Activated naive CD4-positive, alpha-beta T cell treated with anti-CD3 and anti-CD28 coated beads for 36 hours (primary cell): ENCODE measurements around the gene PCGF1. TPM values are rescaled to one million over a fixed set of nuclear protein-coding genes. Genes with fewer than 3 reads are reported as not detected.

Experiments
- CTCF ChIA-PET: fragments of 350-600 bp; sonication (Branson Sonifier 250); formaldehyde crosslinking; loops from one replicate; lab custom pipeline; 2021; ENCODE audit warnings: antibody characterized with exemption; lab: Charles Lee
- DNase-seq: peaks from one replicate; pipeline ENCODE4 v3.0.0-alpha.2; 2020
- H3K27ac Mint-ChIP-seq: one replicate; pipeline ENCODE4 v1.8.0; 2021; ENCODE audit warnings: mild to moderate bottlenecking, mixed read lengths
- H3K27me3 Mint-ChIP-seq: one replicate; pipeline ENCODE4 v1.8.0; 2021; ENCODE audit warnings: low read depth, mixed read lengths
- H3K36me3 Mint-ChIP-seq: one replicate; pipeline ENCODE4 v1.8.0; 2021; ENCODE audit warnings: low read depth, mixed read lengths
- H3K4me1 Mint-ChIP-seq: one replicate; pipeline ENCODE4 v1.8.0; 2021; ENCODE audit warnings: low read depth, mixed read lengths
- H3K4me3 Mint-ChIP-seq: one replicate; pipeline ENCODE4 v1.8.0; 2021; ENCODE audit warnings: mild to moderate bottlenecking, moderate library complexity, mixed read lengths
- H3K9me3 Mint-ChIP-seq: one replicate; pipeline ENCODE4 v1.8.0; 2021; ENCODE audit warnings: mixed read lengths
- intact Hi-C: fragments of 100-400 bp; cut with micrococcal nuclease; formaldehyde crosslinking; loops from one replicate; pipeline ENCODE4 v1.15.1; 2023
- total RNA-seq, 2 experiments: library from RNA; stranded (reverse); gene quantifications; one replicate each; pipeline ENCODE4 v1.2.3, GENCODE V29; 2021

Gene PCGF1
- total RNA-seq, 2 experiments from 2014 or later: 21.1 to 24.4 TPM

DNA sequence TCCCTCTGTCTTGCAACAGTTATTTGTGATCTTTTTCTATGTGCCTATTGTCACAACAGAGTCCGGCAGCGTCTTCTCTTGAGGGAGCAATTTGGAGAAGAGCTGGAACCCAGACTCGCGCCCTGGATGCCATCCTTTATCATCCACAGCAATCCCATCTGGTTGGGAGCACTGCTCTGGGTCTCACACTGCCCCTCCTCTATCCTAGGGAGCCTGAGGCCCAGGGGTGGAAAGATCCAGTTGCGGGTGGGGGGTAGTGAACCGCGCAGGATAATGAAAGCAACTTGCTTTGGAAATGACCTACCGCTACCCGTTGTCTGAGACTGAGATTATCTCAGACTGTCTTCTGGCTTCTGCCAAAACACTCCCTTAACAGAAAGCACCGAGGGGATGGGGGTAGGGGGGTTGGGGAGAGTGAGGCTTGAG, 48.5 kb downstream of the PCGF1 start:
- intact Hi-C loops: loop anchor here (1.0 to 10.0 kb wide), 14 partner anchors 13 to 1344 kb away; partner anchors contain the start of genes AUP1, CCT7, DGUOK and DOK1
- DNase-seq: no peak
- Mint-ChIP-seq H3K36me3 (peaks cover 9% of the 10 kb centered on the region), H3K27ac (peak overlapping the region; percentile 99), H3K4me3 (peak overlapping the region; percentile 92), H3K9me3 (no peaks in the 10 kb centered on the region), H3K27me3 (no peaks in the 10 kb centered on the region), H3K4me1 (peaks cover 46% of the 10 kb centered on the region)
- CTCF ChIA-PET: interaction anchor here (0.6 to 1.9 kb wide), 6 partner anchors 8 to 129 kb away, joined by 3 to 5 read pairs (median 3); no protein-coding TSS in a partner anchor

GRCh38 chr2:74458132-74458937, 49.2 kb downstream of the PCGF1 start, which contains the start of gene WBP1:
Gene WBP1 (plus strand): TSS chr2:74458438. CDS start chr2:74458603, 165 bp downstream.
- H3K36me3 Mint-ChIP-seq: peaks cover 9% of the 10 kb centered on the region
- peak within 1 kb of the TSS; percentile 99 for H3K27ac Mint-ChIP-seq
- CTCF ChIA-PET: interaction anchor here (0.6 to 1.9 kb wide), 8 partner anchors 8 to 1279 kb away, joined by 3 to 5 read pairs (median 3); partner anchors contain the start of genes CCDC142 and TTC31
- H3K4me1 Mint-ChIP-seq: peaks cover 43% of the 10 kb centered on the region
- intact Hi-C loops: loop anchor here (1.0 to 10.0 kb wide), 14 partner anchors 14 to 1344 kb away; partner anchors contain the start of genes AUP1, CCT7, DGUOK and DOK1
- peak within 1 kb of the TSS; percentile 92 for H3K4me3 Mint-ChIP-seq
- no peaks in the 10 kb centered on the region for H3K27me3 Mint-ChIP-seq
- H3K9me3 Mint-ChIP-seq: no peaks in the 10 kb centered on the region
- DNase-seq: peak; percentile 100

DNA sequence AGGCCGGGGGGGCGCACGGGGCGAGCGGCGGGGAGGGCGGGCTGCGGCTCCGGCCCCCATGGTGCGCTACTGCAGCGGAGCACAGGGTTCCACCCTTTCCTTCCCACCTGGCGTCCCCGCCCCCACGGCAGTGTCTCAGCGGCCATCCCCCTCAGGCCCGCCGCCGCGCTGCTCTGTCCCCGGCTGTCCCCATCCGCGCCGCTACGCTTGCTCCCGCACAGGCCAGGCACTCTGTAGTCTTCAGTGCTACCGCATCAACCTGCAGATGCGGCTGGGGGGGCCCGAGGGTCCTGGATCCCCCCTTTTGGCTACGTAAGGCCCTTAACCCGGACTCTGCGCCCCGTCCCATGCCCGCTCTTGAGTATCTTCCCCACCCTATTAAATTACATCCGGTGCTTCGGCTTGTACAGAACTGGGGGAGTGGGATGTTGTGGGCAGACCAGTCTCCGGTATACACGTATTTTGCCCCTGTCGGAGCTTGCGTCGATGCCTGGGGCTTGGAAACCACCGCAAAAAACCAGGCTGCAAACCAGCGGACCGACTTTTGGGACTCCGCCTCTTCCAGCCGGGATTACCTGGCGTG, 49.9 kb downstream of the PCGF1 start:
- peak; percentile 79 for DNase-seq
- CTCF ChIA-PET: interaction anchor here (1.0 to 1.9 kb wide), 4 partner anchors 9 to 130 kb away, joined by 3 to 5 read pairs (median 4); partner anchors contain the start of genes CCDC142 and TTC31
- Mint-ChIP-seq H3K4me3 (peak overlapping the region; percentile 92), H3K4me1 (peaks cover 44% of the 10 kb centered on the region), H3K27ac (peak overlapping the region; percentile 99), H3K27me3 (no peaks in the 10 kb centered on the region), H3K36me3 (peaks cover 9% of the 10 kb centered on the region), H3K9me3 (no peaks in the 10 kb centered on the region)
- intact Hi-C loops: loop anchor here (1.0 to 10.0 kb wide), 15 partner anchors 15 to 1343 kb away; partner anchors contain the start of genes AUP1, CCT7, DGUOK and DOK1

GRCh38 chr2:74457129-74457548, 50.4 kb downstream of the PCGF1 start:
- Mint-ChIP-seq H3K36me3 (peaks cover 9% of the 10 kb centered on the region), H3K4me3 (peak overlapping the region; percentile 92), H3K4me1 (peaks cover 47% of the 10 kb centered on the region), H3K9me3 (no peaks in the 10 kb centered on the region), H3K27ac (peak overlapping the region; percentile 99), H3K27me3 (no peaks in the 10 kb centered on the region)
- DNase-seq: no peak
- CTCF ChIA-PET: interaction anchor here (1.1 to 2.7 kb wide), 3 partner anchors 10 to 131 kb away, joined by 3 to 6 read pairs (median 5); partner anchors contain the start of genes CCDC142 and TTC31
- intact Hi-C loops: loop anchor here (1.0 to 10.0 kb wide), 7 partner anchors 205 to 1342 kb away; partner anchors contain the start of genes CCT7, DGUOK, HK2 and PRADC1

Other genes starting within 250 kb of the PCGF1 start
- 1 to 10 TPM; 1.1 to 2.3 TPM for gene SLC4A5, start 164.3 kb downstream of the PCGF1 start, total RNA-seq
- gene DCTN1, start 127.4 kb downstream of the PCGF1 start, total RNA-seq: 10 to 100 TPM; 54.0 to 61.7 TPM
- 1 to 10 TPM; 2.6 to 3.4 TPM for gene C2orf81, start 86.1 kb downstream of the PCGF1 start, total RNA-seq
- 10 to 100 TPM; 67.2 to 70.8 TPM for gene WDR54, start 86.0 kb downstream of the PCGF1 start, total RNA-seq
- 1 to 10 TPM in 1 of 2 experiments, under 1 TPM in 1; 0.95 to 1.6 TPM for gene RTKN, start 65.8 kb downstream of the PCGF1 start, total RNA-seq
- gene INO80B, start 52.6 kb downstream of the PCGF1 start, total RNA-seq: 10 to 100 TPM; 26.5 to 28.3 TPM
- gene WBP1, start 49.3 kb downstream of the PCGF1 start, total RNA-seq: 10 to 100 TPM; 39.4 to 40.0 TPM
- gene MOGS, start 42.3 kb downstream of the PCGF1 start, total RNA-seq: 10 to 100 TPM; 38.8 to 39.1 TPM
- gene MRPL53, start 35.0 kb downstream of the PCGF1 start, total RNA-seq: 100 to 1,000 TPM; 112 to 117 TPM
- 1 to 10 TPM; 3.7 to 5.8 TPM for gene CCDC142, start 24.7 kb downstream of the PCGF1 start, total RNA-seq
- gene TTC31, start 24.6 kb downstream of the PCGF1 start, total RNA-seq: 10 to 100 TPM; 29.5 to 30.6 TPM
- gene LBX2, start 8.1 kb downstream of the PCGF1 start, total RNA-seq: under 1 TPM in 1 of 2 experiments, not detected in 1; 0.31 TPM
- under 1 TPM; 0.10 TPM for gene TLX2, start 6.8 kb upstream of the PCGF1 start, total RNA-seq
- under 1 TPM; 0.10 to 0.45 TPM for gene DQX1, start 18.5 kb upstream of the PCGF1 start, total RNA-seq
- 10 to 100 TPM; 77.4 to 78.5 TPM for gene AUP1, start 22.0 kb upstream of the PCGF1 start, total RNA-seq
- gene HTRA2, start 22.2 kb upstream of the PCGF1 start, total RNA-seq: 10 to 100 TPM; 39.0 to 39.7 TPM
- gene LOXL3, start 46.2 kb upstream of the PCGF1 start, total RNA-seq: under 1 TPM; 0.35 to 0.41 TPM
- gene DOK1, start 47.0 kb upstream of the PCGF1 start, total RNA-seq: 10 to 100 TPM; 12.3 to 13.2 TPM
- under 1 TPM in 1 of 2 experiments, not detected in 1; 0.10 TPM for gene M1AP, start 140.6 kb upstream of the PCGF1 start, total RNA-seq
- gene SEMA4F, start 146.6 kb upstream of the PCGF1 start, total RNA-seq: 1 to 10 TPM; 4.3 to 5.3 TPM